SK-N-MC (cell line): ENCODE results near the gene AKAP1.

ENCODE experiments used
- DNase-seq: peaks from one replicate; pipeline ENCODE4 v3.0.0-alpha.2; 2011; ENCODE audit warnings: low read depth, low spot score
- H3K27ac ChIP-seq: fragments of 200-600 bp; sonication (generic); 2 replicates; pipeline ENCODE4 v1.5.1; 2016; ENCODE audit warnings: mixed run types
- H3K36me3 ChIP-seq: fragments of 200-600 bp; sonication (generic); 2 replicates; pipeline ENCODE4 v1.6.1; 2017; ENCODE audit warnings: antibody characterized with exemption, low read length, mixed read lengths; ENCODE audit not compliant: insufficient read depth
- H3K4me3 ChIP-seq: fragments of 200-600 bp; sonication (generic); 2 replicates; pipeline ENCODE4 v1.5.1; 2016
- H3K9ac ChIP-seq: fragments of 200-600 bp; sonication (generic); 2 replicates; pipeline ENCODE4 v1.8.0; 2017; ENCODE audit warnings: mixed run types, mixed read lengths; ENCODE audit not compliant: insufficient read length
- H3K9me3 ChIP-seq: fragments of 200-600 bp; sonication (generic); 2 replicates; pipeline ENCODE4 v1.6.1; 2017; ENCODE audit warnings: low read depth, mild to moderate bottlenecking, antibody characterized with exemption, low read length, moderate library complexity, mixed read lengths
- EZH2 ChIP-seq: fragments of 200-600 bp; sonication (generic); IDR thresholded peaks from one replicate; pipeline ENCODE4 v1.6.1; 2017; ENCODE audit warnings: antibody characterized with exemption
- FOXP2 ChIP-seq: optimal IDR thresholded peaks from 2 replicates; pipeline ENCODE3; 2011; ENCODE audit warnings: mild to moderate bottlenecking, moderate library complexity; ENCODE audit not compliant: insufficient read depth; ENCODE audit errors: extremely low read length, control extremely low read depth
- POLR2AphosphoS5 ChIP-seq: IDR thresholded peaks from 2 replicates; pipeline ENCODE4 v1.6.1; 2012; ENCODE audit warnings: mild to moderate bottlenecking, low read depth, low read length, borderline replicate concordance

The AKAP1 gene

DNA sequence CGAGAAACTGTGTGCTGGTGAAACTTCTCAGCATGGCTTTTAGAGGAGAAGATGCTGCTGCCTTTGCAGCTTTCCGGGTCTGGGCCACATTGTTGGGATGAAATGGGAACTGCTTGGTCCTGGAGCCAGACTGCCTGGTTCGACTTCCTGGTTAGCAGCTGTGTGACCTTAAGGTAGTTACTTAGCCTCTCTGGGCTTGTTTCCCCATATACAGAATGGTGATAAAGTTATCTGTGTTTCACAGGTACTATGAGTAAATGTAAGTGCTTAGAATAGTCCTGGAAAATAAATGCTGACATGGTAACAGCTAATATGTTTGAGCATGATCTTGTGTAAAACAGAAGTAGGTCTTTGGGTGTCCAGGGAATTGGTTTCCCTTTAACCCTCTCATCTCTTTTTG, 26.3 kb downstream of the AKAP1 start:
- peaks cover 19% of the 10 kb centered on the region; the same call in 1 of the 2 replicates for H3K36me3 ChIP-seq
- TF ChIP-seq POLR2AphosphoS5 (no peak), FOXP2 (no peak)

DNA sequence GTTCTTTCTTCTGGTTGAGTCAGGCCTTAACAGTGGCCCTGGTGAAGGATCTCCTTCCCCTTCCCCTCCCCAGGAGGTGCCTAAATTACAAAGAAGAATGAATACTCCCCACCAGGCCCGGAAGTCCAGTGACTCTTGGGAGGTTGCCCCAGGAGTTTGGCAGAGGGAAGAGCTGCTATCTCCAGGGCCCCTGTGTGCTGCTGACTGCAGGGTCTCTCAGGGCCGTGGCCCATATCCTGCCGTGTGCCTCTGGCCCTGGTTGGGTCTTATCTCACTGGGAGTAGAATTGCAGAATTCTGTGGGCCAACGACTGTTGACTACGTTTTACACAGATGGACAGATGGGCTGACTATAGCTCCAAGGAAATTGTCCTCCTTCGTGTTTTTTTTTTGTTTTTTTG, 28.0 kb downstream of the AKAP1 start:
- Histone ChIP-seq H3K36me3 (peaks cover 19% of the 10 kb centered on the region; the same call in 1 of the 2 replicates), H3K9me3 (no peaks in the 10 kb centered on the region), H3K9ac (no peak overlapping the region), H3K4me3 (no peak overlapping the region), H3K27ac (no peak overlapping the region)
- DNase-seq, result no peak
- TF ChIP-seq FOXP2 (no peak), POLR2AphosphoS5 (no peak), EZH2 (no peak)

More for the DNA sequence above, 26.3 kb downstream of the AKAP1 start:
- no peak overlapping the region for H3K27ac ChIP-seq
- no peak for DNase-seq
- no peak overlapping the region for H3K9ac ChIP-seq
- H3K9me3 ChIP-seq, result no peaks in the 10 kb centered on the region
- H3K4me3 ChIP-seq, result no peak overlapping the region

DNA sequence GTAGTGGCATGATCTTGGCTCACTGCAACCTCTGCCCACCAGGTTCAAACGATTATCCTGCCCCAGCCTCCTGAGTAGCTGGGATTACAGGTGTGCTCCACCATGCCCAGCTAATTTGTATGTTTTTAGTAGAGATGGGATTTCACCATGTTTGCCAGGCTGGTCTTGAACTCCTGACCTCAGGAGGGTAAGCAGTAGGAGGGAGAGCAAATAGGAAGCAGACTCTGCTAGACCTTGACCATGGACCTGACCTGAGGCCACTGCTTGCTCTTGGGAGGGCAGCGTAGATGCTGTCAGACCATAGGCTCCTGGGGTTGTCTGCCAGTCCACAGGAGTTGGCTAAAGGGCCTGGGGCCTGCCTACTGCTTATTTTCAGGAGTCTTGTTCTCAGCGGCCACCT, 28.6 kb downstream of the AKAP1 start:
- H3K27ac ChIP-seq, result no peak overlapping the region
- no peak for DNase-seq
- no peak for TF ChIP-seq FOXP2
- TF ChIP-seq EZH2, result no peak
- H3K9me3 ChIP-seq, result no peaks in the 10 kb centered on the region
- H3K4me3 ChIP-seq, result no peak overlapping the region
- H3K36me3 ChIP-seq, result peaks cover 25% of the 10 kb centered on the region; the same call in 1 of the 2 replicates
- H3K9ac ChIP-seq, result no peak overlapping the region

DNA sequence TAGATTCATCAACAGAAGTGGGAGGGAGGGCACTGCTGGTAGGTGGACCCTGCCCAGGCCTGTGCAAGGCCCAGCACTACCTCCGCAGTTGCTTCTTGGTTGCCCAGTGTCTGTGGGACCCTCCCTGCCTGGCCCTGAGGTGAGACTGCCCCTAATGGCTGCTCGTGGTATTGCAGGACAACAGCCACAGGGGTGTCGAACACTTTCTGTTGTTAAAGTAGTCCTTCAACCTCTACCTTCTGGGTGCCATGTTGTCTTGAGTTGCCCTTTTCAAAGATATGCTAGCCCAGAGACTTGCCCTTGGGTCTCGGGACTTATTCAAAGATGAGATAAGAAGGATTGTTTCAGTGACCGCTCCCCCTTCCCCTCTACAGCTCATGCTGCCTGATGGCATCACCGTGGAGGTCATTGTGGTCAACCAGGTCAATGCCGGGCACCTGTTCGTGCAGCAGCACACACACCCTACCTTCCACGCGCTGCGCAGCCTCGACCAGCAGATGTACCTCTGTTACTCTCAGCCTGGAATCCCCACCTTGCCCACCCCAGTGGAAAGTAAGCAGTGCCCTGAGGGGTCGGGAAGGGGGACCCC, 29.1 kb downstream of the AKAP1 start:
- Histone ChIP-seq H3K9ac (no peak overlapping the region), H3K4me3 (no peak overlapping the region), H3K9me3 (no peaks in the 10 kb centered on the region), H3K36me3 (peaks cover 29% of the 10 kb centered on the region; the same call in 1 of the 2 replicates), H3K27ac (no peak overlapping the region)
- TF ChIP-seq POLR2AphosphoS5 (no peak), EZH2 (no peak), FOXP2 (no peak)
- DNase-seq, result no peak

DNA sequence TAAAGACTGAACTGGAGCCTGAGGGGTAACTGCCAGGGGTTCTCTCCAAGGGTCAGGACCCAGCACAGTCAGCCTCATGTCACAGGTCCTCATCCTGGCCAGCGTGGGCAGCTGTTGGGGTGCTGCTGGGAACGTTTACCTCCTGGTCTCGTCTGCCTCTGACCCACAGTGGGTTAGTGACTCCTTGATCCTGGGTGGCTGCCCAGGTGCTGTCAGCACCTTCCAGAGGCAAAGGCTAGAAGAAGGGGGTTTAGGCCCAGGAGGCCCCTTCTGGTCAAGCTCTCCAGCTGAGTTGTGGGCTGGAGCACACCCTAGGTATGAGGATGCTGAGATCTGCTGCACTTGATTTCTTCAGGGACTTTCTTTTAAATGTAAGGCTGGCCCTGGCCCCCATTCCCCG, 30.3 kb downstream of the AKAP1 start:
- H3K4me3 ChIP-seq, result no peak overlapping the region
- no peaks in the 10 kb centered on the region for H3K9me3 ChIP-seq
- no peak for DNase-seq
- peaks cover 29% of the 10 kb centered on the region; the same call in 1 of the 2 replicates for H3K36me3 ChIP-seq
- H3K9ac ChIP-seq, result no peak overlapping the region
- no peak for TF ChIP-seq POLR2AphosphoS5
- no peak for TF ChIP-seq EZH2
- no peak for TF ChIP-seq FOXP2
- no peak overlapping the region for H3K27ac ChIP-seq

DNA sequence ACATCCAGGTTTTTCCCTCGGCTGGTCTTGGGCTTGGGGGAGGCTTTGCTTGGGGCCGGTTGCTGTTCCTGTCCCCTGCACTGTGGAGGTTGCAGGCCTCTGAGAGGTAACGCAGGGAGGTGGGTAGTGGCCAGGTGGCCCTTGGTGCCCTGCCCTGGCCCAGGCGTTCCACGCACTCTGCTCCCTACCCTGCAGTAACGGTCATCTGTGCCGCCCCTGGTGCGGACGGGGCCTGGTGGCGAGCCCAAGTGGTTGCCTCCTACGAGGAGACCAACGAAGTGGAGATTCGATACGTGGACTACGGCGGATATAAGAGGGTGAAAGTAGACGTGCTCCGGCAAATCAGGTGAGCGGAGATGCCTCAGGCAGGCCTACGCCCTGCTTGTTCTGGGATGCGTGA, 30.9 kb downstream of the AKAP1 start:
- DNase-seq, result no peak
- no peak overlapping the region for H3K4me3 ChIP-seq
- no peak overlapping the region for H3K27ac ChIP-seq
- TF ChIP-seq EZH2, result no peak
- TF ChIP-seq FOXP2, result no peak
- no peak for TF ChIP-seq POLR2AphosphoS5
- H3K9me3 ChIP-seq, result no peaks in the 10 kb centered on the region
- peaks cover 29% of the 10 kb centered on the region; the same call in 1 of the 2 replicates for H3K36me3 ChIP-seq
- no peak overlapping the region for H3K9ac ChIP-seq

DNA sequence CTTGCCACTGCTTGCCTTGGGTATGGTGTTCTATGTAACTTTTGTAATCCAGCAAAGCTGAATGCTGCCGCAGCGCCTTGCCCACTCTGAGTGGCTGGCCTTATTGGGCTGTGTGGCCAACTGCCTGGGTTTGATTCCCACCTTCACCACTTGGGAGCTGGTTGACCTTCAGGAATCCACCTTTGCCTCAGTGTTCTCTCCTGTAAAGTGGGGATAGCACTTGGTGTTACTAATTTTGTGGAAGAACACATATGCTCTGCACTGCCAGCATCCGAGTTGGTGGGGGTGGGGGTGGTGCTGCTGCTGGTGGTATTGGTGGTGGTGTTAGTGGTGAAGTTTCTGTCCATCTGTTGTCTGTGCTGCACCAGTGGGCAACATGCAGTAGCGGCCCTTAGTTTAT, 32.8 kb downstream of the AKAP1 start:
- H3K9me3 ChIP-seq, result no peaks in the 10 kb centered on the region
- H3K9ac ChIP-seq, result no peak overlapping the region
- no peak overlapping the region for H3K4me3 ChIP-seq
- no peak overlapping the region for H3K27ac ChIP-seq
- TF ChIP-seq EZH2, result no peak
- no peak for TF ChIP-seq POLR2AphosphoS5
- no peak for TF ChIP-seq FOXP2
- H3K36me3 ChIP-seq, result peaks cover 26% of the 10 kb centered on the region; the same call in 1 of the 2 replicates
- no peak for DNase-seq

DNA sequence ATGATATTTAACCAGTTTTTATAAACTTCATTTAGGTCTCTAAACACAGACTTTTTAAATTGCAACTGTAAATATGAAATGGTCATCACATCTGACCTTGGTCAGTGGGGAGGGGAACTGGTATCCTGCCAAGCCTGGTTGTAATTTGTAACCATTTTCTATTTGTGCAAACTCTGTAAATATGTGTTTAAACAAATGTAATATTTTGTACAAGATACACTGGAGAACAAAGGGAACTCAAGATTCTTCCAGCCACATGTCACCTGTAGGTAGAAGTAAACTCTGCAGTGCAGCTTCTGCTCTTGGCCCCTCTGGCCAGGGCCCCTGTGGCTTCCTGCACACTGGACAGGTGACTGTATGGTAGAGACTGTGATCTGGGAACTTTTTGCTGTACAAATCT, 35.8 kb downstream of the AKAP1 start:
- no peak for TF ChIP-seq POLR2AphosphoS5
- no peak for TF ChIP-seq EZH2
- no peak for TF ChIP-seq FOXP2
- Histone ChIP-seq H3K4me3 (no peak overlapping the region), H3K36me3 (peaks cover 12% of the 10 kb centered on the region; the same call in 1 of the 2 replicates), H3K9ac (no peak overlapping the region), H3K9me3 (no peaks in the 10 kb centered on the region), H3K27ac (no peak overlapping the region)
- DNase-seq, result no peak
